Measurements from ENCODE around the gene PPP1CA.

Gene PPP1CA

DNA sequence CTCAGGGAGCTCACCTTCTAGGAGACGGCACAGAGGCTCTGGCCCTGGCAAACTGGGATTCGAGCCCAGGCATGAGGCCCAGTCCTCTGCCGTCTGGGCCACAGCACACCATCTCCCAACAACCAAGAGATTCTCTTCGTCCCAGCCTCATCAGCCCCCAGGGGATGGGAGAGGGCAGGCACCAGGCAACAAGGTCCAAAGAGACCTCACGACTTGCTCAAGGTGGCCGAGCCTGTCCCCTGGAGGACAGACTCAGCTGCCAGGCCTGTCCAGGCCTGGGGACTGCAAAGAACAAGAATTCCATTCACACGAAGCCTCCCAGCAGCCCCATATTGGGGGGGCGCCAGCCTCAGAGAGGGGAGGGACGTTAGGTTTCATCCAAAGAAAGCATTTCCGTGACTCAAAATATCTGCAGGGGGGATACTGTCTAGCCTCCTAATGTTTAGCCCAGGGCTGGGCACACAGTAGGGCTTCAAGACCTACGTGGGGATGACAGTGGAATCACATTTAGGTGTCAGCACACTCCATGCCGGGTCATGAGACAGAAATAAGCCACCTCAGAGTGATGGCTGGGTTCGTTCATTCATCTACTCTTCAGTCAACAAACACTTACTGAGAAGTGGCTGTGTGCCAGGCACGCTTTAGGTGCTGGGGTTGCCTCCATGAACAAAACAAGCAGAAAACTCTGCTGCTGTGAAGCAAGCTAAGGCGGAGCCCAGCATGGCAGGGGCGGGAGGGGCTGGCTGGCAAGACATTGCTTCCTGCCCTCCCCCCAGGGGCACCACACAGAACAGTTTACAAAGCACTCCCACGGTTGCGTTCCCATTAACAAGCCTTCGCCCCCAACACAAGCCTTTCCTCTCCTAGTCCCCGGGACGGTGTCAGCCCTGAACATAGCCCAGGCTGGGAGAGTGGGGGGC lies 15.0 kb upstream of the PPP1CA start:
- Histone ChIP-seq H3K4me1 (ENCODE audit: control extremely low read depth in 1 of 4, control insufficient read depth in 4 of 4, insufficient read depth in 4 of 4, low read length in 3 of 4) (peaks cover 0 to 85% (median 80%) of the 10 kb centered on the region in 4 experiments), H3K27me3 (replicated peaks in 2 of 5; ENCODE audit: control insufficient read depth in 4 of 5, insufficient read depth in 5 of 5, low read length in 4 of 5) (no peaks in the 10 kb centered on the region), H3K9me3 (ENCODE audit: control extremely low read depth in 1 of 5, control insufficient read depth in 4 of 5, insufficient read depth in 2 of 5, low read depth in 1 of 5, low read length in 4 of 5) (no peaks in the 10 kb centered on the region), H3K36me3 (ENCODE audit: control insufficient read depth in 4 of 4, insufficient read depth in 4 of 4, low read length in 3 of 4) (no peaks in the 10 kb centered on the region), H3K27ac (ENCODE audit: insufficient read depth in 1 of 2, low read depth in 1 of 2, low read length in 2 of 2, poor library complexity in 1 of 2, severe bottlenecking in 2 of 2) (no peak overlapping the region), H3K4me3 (ENCODE audit: control insufficient read depth in 1 of 7, extremely low read depth in 1 of 7, insufficient read depth in 4 of 7, low read depth in 2 of 7, low read length in 6 of 7) (peak overlapping the region in 1 of 7 experiments; percentile 39)
- ChIA-PET POLR2A (interaction anchor here (2.2 kb wide), 1 partner anchor 15 kb away, joined by 7 read pairs; the partner anchor contains the start of gene PPP1CA), CTCF (interaction anchor here (1.0 to 6.4 kb wide), 4 partner anchors 9 to 51 kb away, joined by 3 to 60 read pairs (median 12); partner anchors contain the start of genes PPP1CA and TBC1D10C)
- DNase-seq = peak in 2 of 3 donors; percentile 60 to 64
- WGBS (ENCODE audit: insufficient coverage) = 48% methylated on average over 14 of the region's 21 CpGs

DNA sequence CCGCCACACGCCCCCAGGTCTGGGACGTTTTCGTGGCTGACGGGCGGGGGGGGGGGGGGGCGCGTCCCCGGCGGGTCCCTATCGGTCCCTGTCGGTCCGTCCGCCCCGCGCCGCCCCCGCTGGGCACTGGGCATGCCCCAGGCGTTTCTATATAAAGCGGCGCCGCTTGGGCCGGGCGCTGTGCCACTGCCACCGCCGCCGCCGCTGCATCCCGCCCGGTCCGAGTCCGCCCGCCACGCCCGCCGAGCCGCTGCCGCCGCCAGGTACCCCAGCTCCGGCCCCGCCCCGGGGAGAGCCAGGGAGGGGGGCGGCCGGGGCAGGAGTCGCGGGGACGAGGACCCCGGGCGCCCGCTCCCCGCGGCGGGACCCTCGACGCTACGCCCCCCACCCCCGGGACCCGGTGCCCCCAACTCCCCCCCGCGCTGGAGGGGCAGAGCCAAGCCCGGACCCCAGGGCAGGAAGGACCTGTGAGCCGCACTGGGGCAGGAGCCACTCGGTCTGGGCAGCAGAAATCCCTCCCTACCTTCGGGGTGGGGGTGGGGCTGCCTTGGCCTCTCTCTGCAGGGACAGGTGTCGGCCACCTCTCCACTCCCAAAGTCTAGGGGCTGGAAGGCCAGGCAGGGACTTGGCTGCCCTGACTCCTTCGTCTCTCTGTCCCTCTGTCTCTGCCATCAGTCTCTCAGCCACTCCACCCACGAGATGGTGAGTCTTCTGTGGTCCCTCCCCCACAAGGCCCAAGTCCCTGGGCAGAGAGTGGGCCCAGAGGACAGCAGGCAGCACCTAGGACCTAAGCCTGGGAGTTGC lies 14.0 kb upstream of the PPP1CA start, which contains the start of gene CARNS1:
Gene CARNS1 (plus strand): TSS at position 178 of the 804 bp plus-strand sequence. CDS start 522 bp downstream, at position 700.
- Histone ChIP-seq H3K27ac (ENCODE audit: insufficient read depth in 1 of 2, low read depth in 1 of 2, low read length in 2 of 2, poor library complexity in 1 of 2, severe bottlenecking in 2 of 2) (no peak within 1 kb of the TSS), H3K9me3 (ENCODE audit: control extremely low read depth in 1 of 5, control insufficient read depth in 4 of 5, insufficient read depth in 2 of 5, low read depth in 1 of 5, low read length in 4 of 5) (no peaks in the 10 kb centered on the region), H3K36me3 (ENCODE audit: control insufficient read depth in 4 of 4, insufficient read depth in 4 of 4, low read length in 3 of 4) (no peaks in the 10 kb centered on the region), H3K27me3 (replicated peaks in 2 of 5; ENCODE audit: control insufficient read depth in 4 of 5, insufficient read depth in 5 of 5, low read length in 4 of 5) (no peaks in the 10 kb centered on the region), H3K4me1 (ENCODE audit: control extremely low read depth in 1 of 4, control insufficient read depth in 4 of 4, insufficient read depth in 4 of 4, low read length in 3 of 4) (peaks cover 0 to 89% (median 85%) of the 10 kb centered on the region in 4 experiments), H3K4me3 (ENCODE audit: control insufficient read depth in 1 of 7, extremely low read depth in 1 of 7, insufficient read depth in 4 of 7, low read depth in 2 of 7, low read length in 6 of 7) (peak within 1 kb of the TSS in 5 of 7 experiments; percentile 27 to 77 (median 58))
- 8% methylated on average over 24 of the region's 67 CpGs for WGBS (ENCODE audit: insufficient coverage)
- ChIA-PET POLR2A (no interaction called here), CTCF (interaction anchor here (1.0 to 6.4 kb wide), 2 partner anchors 13 to 52 kb away, joined by 3 to 60 read pairs; partner anchors contain the start of genes PPP1CA and TBC1D10C)
- no peak for DNase-seq

DNA sequence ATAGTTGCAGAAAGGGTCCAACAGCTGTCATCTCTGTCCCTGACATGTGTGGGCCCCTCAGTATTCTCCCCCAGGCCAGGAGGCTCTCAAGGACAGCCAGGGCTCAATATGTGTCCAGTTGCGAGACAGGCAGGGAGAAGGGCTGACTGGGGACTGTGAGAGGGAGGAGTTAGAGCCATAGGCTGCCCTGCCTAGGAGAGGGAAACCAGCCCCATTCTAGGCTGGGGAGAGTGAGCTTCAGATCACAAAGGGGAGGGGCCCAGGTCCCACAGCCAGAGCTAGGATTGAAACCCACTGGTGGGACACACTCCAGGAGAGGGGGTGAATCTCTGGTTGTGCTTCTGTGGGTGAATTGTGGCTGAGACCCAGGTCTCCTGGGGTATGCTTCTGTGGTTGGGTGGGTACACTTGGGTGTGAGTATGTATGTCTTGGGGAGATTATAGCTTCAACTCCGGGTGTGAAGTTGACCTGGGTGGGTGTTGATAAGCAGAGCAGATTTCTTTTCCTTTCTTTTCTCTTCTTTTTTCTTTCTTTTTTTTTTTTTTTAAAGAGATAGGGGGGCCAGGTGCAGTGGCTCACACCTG lies 11.7 kb upstream of the PPP1CA start:
- H3K4me1 ChIP-seq (ENCODE audit: control extremely low read depth in 1 of 4, control insufficient read depth in 4 of 4, insufficient read depth in 4 of 4, low read length in 3 of 4) = peaks cover 3 to 89% (median 85%) of the 10 kb centered on the region in 4 experiments
- 89% methylated on average over 1 of the region's 2 CpGs for WGBS (ENCODE audit: insufficient coverage)
- H3K9me3 ChIP-seq (ENCODE audit: control extremely low read depth in 1 of 5, control insufficient read depth in 4 of 5, insufficient read depth in 2 of 5, low read depth in 1 of 5, low read length in 4 of 5) = no peaks in the 10 kb centered on the region
- ChIA-PET POLR2A (interaction anchor here (2.2 kb wide), 1 partner anchor 8 kb away, joined by 6 read pairs; no protein-coding TSS in a partner anchor), CTCF (interaction anchor here (0.8 to 3.1 kb wide), 7 partner anchors 9 to 231 kb away, joined by 3 to 17 read pairs (median 3); partner anchors contain the start of genes PPP1CA and TBC1D10C)
- no peaks in the 10 kb centered on the region for H3K27me3 ChIP-seq (replicated peaks in 2 of 5; ENCODE audit: control insufficient read depth in 4 of 5, insufficient read depth in 5 of 5, low read length in 4 of 5)
- peaks cover 0 to 3% (median 0%) of the 10 kb centered on the region in 4 experiments for H3K36me3 ChIP-seq (ENCODE audit: control insufficient read depth in 4 of 4, insufficient read depth in 4 of 4, low read length in 3 of 4)
- no peak overlapping the region for H3K27ac ChIP-seq (ENCODE audit: insufficient read depth in 1 of 2, low read depth in 1 of 2, low read length in 2 of 2, poor library complexity in 1 of 2, severe bottlenecking in 2 of 2)
- H3K4me3 ChIP-seq (ENCODE audit: control insufficient read depth in 1 of 7, extremely low read depth in 1 of 7, insufficient read depth in 4 of 7, low read depth in 2 of 7, low read length in 6 of 7) = no peak overlapping the region
- DNase-seq = peak in 2 of 3 donors; percentile 53 to 73

DNA sequence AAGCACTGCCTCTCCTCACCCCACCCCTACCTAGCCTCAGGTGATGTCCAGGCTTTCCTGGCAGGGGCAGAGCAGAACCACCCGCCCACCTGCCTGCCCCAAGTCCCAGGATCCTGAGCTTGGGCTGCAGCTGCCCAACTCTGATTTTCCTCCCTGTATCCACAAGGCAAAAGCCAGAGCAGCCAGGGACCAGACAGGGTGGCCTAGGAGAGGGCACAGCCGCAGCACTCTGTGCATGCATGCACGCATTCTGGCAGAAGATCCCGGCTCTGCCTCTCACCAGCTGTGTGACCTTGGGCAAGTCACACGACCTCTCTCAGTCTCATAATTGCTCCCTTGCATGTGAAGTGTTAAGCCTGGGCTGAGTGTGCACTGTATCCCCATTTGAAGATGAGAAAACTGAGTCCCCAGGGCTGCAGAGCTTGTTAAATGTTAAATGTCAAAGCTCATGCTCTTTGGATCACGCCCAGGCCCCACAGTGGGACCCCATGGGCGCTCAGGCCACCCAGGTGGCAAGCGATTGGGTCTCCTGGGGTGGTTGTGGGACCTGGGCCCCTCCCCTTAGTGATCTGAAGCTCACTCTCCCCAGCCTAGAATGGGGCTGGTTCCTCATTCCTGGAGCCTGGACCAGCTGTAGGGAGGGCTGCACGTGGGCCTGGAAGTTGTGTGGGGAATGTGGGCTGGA lies 11.0 kb upstream of the PPP1CA start:
- WGBS (ENCODE audit: insufficient coverage) = 80% methylated on average over 7 of the region's 9 CpGs
- POLR2A ChIA-PET = interaction anchor here (2.2 kb wide), 1 partner anchor 8 kb away, joined by 6 read pairs; no protein-coding TSS in a partner anchor
- Histone ChIP-seq H3K4me1 (ENCODE audit: control extremely low read depth in 1 of 4, control insufficient read depth in 4 of 4, insufficient read depth in 4 of 4, low read length in 3 of 4) (peaks cover 8 to 89% (median 85%) of the 10 kb centered on the region in 4 experiments), H3K36me3 (ENCODE audit: control insufficient read depth in 4 of 4, insufficient read depth in 4 of 4, low read length in 3 of 4) (peaks cover 0 to 10% (median under 1%) of the 10 kb centered on the region in 4 experiments), H3K27me3 (replicated peaks in 2 of 5; ENCODE audit: control insufficient read depth in 4 of 5, insufficient read depth in 5 of 5, low read length in 4 of 5) (no peaks in the 10 kb centered on the region), H3K27ac (ENCODE audit: insufficient read depth in 1 of 2, low read depth in 1 of 2, low read length in 2 of 2, poor library complexity in 1 of 2, severe bottlenecking in 2 of 2) (no peak overlapping the region), H3K9me3 (ENCODE audit: control extremely low read depth in 1 of 5, control insufficient read depth in 4 of 5, insufficient read depth in 2 of 5, low read depth in 1 of 5, low read length in 4 of 5) (no peaks in the 10 kb centered on the region), H3K4me3 (ENCODE audit: control insufficient read depth in 1 of 7, extremely low read depth in 1 of 7, insufficient read depth in 4 of 7, low read depth in 2 of 7, low read length in 6 of 7) (no peak overlapping the region)
- CTCF ChIA-PET = interaction anchor here (0.6 to 3.1 kb wide), 9 partner anchors 9 to 232 kb away, joined by 3 to 17 read pairs (median 4); partner anchors contain the start of genes PPP1CA and TBC1D10C
- DNase-seq = no peak

DNA sequence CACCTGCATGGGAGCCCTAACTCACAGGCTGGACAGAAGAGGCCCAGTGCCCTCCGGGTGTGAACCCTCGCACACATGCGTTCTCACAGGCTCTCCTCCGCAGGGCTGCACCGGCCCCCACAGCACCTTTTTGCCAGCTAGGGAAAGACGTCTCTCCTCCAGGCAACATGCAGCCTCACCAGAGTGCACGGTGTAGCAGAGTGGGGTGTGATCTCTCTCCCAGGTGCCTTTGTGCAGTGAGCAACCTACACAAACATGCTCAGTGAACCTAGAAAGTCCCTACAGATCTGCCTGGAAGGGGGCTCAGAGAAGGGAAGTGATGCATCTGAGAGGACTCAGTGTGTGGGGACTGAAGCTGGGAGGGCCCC lies 10.1 kb upstream of the PPP1CA start:
- peaks cover 0 to 19% (median 1%) of the 10 kb centered on the region in 4 experiments for H3K36me3 ChIP-seq (ENCODE audit: control insufficient read depth in 4 of 4, insufficient read depth in 4 of 4, low read length in 3 of 4)
- no peak overlapping the region for H3K27ac ChIP-seq (ENCODE audit: insufficient read depth in 1 of 2, low read depth in 1 of 2, low read length in 2 of 2, poor library complexity in 1 of 2, severe bottlenecking in 2 of 2)
- WGBS (ENCODE audit: insufficient coverage) = 97% methylated on average over 6 of the region's 7 CpGs
- ChIA-PET POLR2A (interaction anchor here (2.2 kb wide), 1 partner anchor 9 kb away, joined by 6 read pairs; no protein-coding TSS in a partner anchor), CTCF (interaction anchor here (1.0 to 2.6 kb wide), 3 partner anchors 8 to 12 kb away, joined by 4 to 10 read pairs (median 6); partner anchors contain the start of genes PPP1CA and TBC1D10C)
- H3K27me3 ChIP-seq (replicated peaks in 2 of 5; ENCODE audit: control insufficient read depth in 4 of 5, insufficient read depth in 5 of 5, low read length in 4 of 5) = no peaks in the 10 kb centered on the region
- H3K9me3 ChIP-seq (ENCODE audit: control extremely low read depth in 1 of 5, control insufficient read depth in 4 of 5, insufficient read depth in 2 of 5, low read depth in 1 of 5, low read length in 4 of 5) = no peaks in the 10 kb centered on the region
- no peak for DNase-seq
- no peak overlapping the region for H3K4me3 ChIP-seq (ENCODE audit: control insufficient read depth in 1 of 7, extremely low read depth in 1 of 7, insufficient read depth in 4 of 7, low read depth in 2 of 7, low read length in 6 of 7)
- H3K4me1 ChIP-seq (ENCODE audit: control extremely low read depth in 1 of 4, control insufficient read depth in 4 of 4, insufficient read depth in 4 of 4, low read length in 3 of 4) = peaks cover 8 to 89% (median 85%) of the 10 kb centered on the region in 4 experiments
